GM23338 (cell line): ENCODE results near the gene THSD4. TPM values are rescaled to one million over a fixed set of nuclear protein-coding genes. Genes with fewer than 3 reads are reported as not detected.

Experiments
- ATAC-seq: fragments of 200-7000 bp; cut with Tn5 transposase; 3 replicates; pipeline ENCODE4 v1.9.1; 2020
- DNase-seq: peaks from one replicate; pipeline ENCODE4 v3.0.0-alpha.2; 2015; ENCODE audit warnings: low spot score
- H2AFZ ChIP-seq: fragments of 200-600 bp; sonication (generic); 2 replicates; pipeline ENCODE4 v1.8.0; 2016; ENCODE audit warnings: antibody characterized with exemption, mild to moderate bottlenecking, moderate library complexity
- H3F3A ChIP-seq: fragments of 200-600 bp; sonication (generic); replicated peaks from 2 replicates; pipeline ENCODE4 v1.8.0; 2017; ENCODE audit warnings: antibody characterized with exemption, mixed run types, low read depth
- H3K27ac ChIP-seq: fragments of 200-600 bp; sonication (generic); 2 replicates; pipeline ENCODE4 v1.6.1; 2016; ENCODE audit warnings: low read depth
- H3K27me3 ChIP-seq: fragments of 200-600 bp; sonication (generic); 2 replicates; pipeline ENCODE4 v1.8.0; 2016; ENCODE audit warnings: mild to moderate bottlenecking, mixed run types, moderate library complexity; ENCODE audit not compliant: insufficient read depth
- H3K36me3 ChIP-seq: fragments of 200-600 bp; sonication (generic); 2 replicates; pipeline ENCODE4 v1.8.0; 2016; ENCODE audit warnings: mild to moderate bottlenecking; ENCODE audit not compliant: insufficient read depth
- H3K4me1 ChIP-seq: fragments of 200-600 bp; sonication (generic); 2 replicates; pipeline ENCODE4 v1.8.0; 2016; ENCODE audit warnings: mild to moderate bottlenecking, moderate library complexity; ENCODE audit not compliant: insufficient read depth
- H3K4me2 ChIP-seq: fragments of 200-600 bp; sonication (generic); 2 replicates; pipeline ENCODE4 v1.7.1; 2017; ENCODE audit warnings: mixed run types
- H3K4me3 ChIP-seq: fragments of 200-600 bp; sonication (generic); 2 replicates; pipeline ENCODE4 v1.6.1; 2016; ENCODE audit warnings: mixed run types
- H3K79me2 ChIP-seq: fragments of 200-600 bp; sonication (generic); replicated peaks from 2 replicates; pipeline ENCODE4 v1.8.0; 2017; ENCODE audit warnings: mild to moderate bottlenecking; ENCODE audit not compliant: insufficient read depth
- H3K9me2 ChIP-seq: fragments of 200-600 bp; sonication (generic); 2 replicates; pipeline ENCODE4 v1.8.0; 2017; ENCODE audit not compliant: insufficient read depth
- H4K20me1 ChIP-seq: fragments of 200-600 bp; sonication (generic); replicated peaks from 2 replicates; pipeline ENCODE4 v1.8.0; 2017; ENCODE audit warnings: mild to moderate bottlenecking; ENCODE audit not compliant: insufficient read depth
- H3K27ac Mint-ChIP-seq: 2 replicates; pipeline ENCODE4 v1.8.0; 2020; ENCODE audit warnings: inconsistent platforms, mild to moderate bottlenecking, moderate library complexity, mixed read lengths
- H3K27me3 Mint-ChIP-seq: 3 replicates; pipeline ENCODE4 v1.8.0; 2022; ENCODE audit warnings: low read depth, mild to moderate bottlenecking, moderate library complexity, mixed read lengths, inconsistent platforms; ENCODE audit not compliant: insufficient read depth, poor library complexity
- H3K36me3 Mint-ChIP-seq: 3 replicates; pipeline ENCODE4 v1.8.0; 2021; ENCODE audit warnings: low read depth, mild to moderate bottlenecking, inconsistent platforms, moderate library complexity, mixed read lengths
- H3K4me1 Mint-ChIP-seq: 3 replicates; pipeline ENCODE4 v1.8.0; 2020; ENCODE audit warnings: mild to moderate bottlenecking, inconsistent platforms, mixed read lengths
- H3K4me3 Mint-ChIP-seq: 3 replicates; pipeline ENCODE4 v1.8.0; 2021; ENCODE audit warnings: moderate library complexity, mild to moderate bottlenecking, inconsistent platforms, mixed read lengths
- H3K9me3 Mint-ChIP-seq: 3 replicates; pipeline ENCODE4 v1.8.0; 2020; ENCODE audit warnings: moderate library complexity, mild to moderate bottlenecking, inconsistent platforms, mixed read lengths
- CREB1 ChIP-seq: fragments of 250-450 bp; sonication (Bioruptor Pico); IDR thresholded peaks from 2 replicates; pipeline ENCODE4 v1.5.0; 2020; ENCODE audit warnings: low read depth, mild to moderate bottlenecking, moderate library complexity
- CTCF ChIP-seq, 2 experiments: fragments of 200-600 bp in 1 of 2; sonication (generic) in 1 of 2; conservative IDR thresholded peaks; 2 replicates each; pipeline versions ENCODE4 v1.5.1 to v1.6.1; 2016 to 2017; ENCODE audit warnings: antibody characterized with exemption in 2 of 2, low read depth in 2 of 2, mild to moderate bottlenecking in 2 of 2, moderate library complexity in 1 of 2
- ETS1 ChIP-seq: IDR thresholded peaks from 2 replicates; pipeline ENCODE4 v1.6.1; 2016; ENCODE audit warnings: antibody characterized with exemption
- EZH2 ChIP-seq: fragments of 200-600 bp; sonication (generic); IDR thresholded peaks from one replicate; pipeline ENCODE4 v1.8.0; 2017; ENCODE audit warnings: antibody characterized with exemption, mild to moderate bottlenecking, low read depth; ENCODE audit not compliant: unreplicated experiment
- EZH2phosphoT487 ChIP-seq: fragments of 200-600 bp; sonication (generic); IDR thresholded peaks from one replicate; pipeline ENCODE4 v1.8.1; 2018; ENCODE audit warnings: antibody characterized with exemption; ENCODE audit not compliant: unreplicated experiment
- JUNB ChIP-seq: IDR thresholded peaks from one replicate; pipeline ENCODE4 v1.6.1; 2016; ENCODE audit warnings: antibody characterized with exemption; ENCODE audit not compliant: unreplicated experiment
- NANOG ChIP-seq: IDR thresholded peaks from 2 replicates; pipeline ENCODE4 v1.6.1; 2016; ENCODE audit warnings: antibody characterized with exemption, borderline replicate concordance
- POLR2AphosphoS5 ChIP-seq: IDR thresholded peaks from 2 replicates; pipeline ENCODE4 v1.6.1; 2016; ENCODE audit warnings: antibody characterized with exemption, low read depth
- REST ChIP-seq: IDR thresholded peaks from one replicate; pipeline ENCODE4 v1.6.1; 2018; ENCODE audit warnings: antibody characterized with exemption; ENCODE audit not compliant: unreplicated experiment
- STAT1 ChIP-seq: IDR thresholded peaks from one replicate; pipeline ENCODE4 v1.6.1; 2016; ENCODE audit warnings: antibody characterized with exemption; ENCODE audit not compliant: unreplicated experiment
- ZNF114 ChIP-seq: fragments of 250-450 bp; sonication (Bioruptor Pico); IDR thresholded peaks from 2 replicates; pipeline ENCODE4 v1.5.0; 2020; ENCODE audit warnings: mild to moderate bottlenecking, moderate library complexity
- ZNF331 ChIP-seq: fragments of 250-450 bp; sonication (Bioruptor Pico); IDR thresholded peaks from 2 replicates; pipeline ENCODE4 v1.5.0; 2020; ENCODE audit warnings: low read depth, mild to moderate bottlenecking, moderate library complexity
- ZNF462 ChIP-seq: fragments of 250-450 bp; sonication (Bioruptor Pico); IDR thresholded peaks from 2 replicates; pipeline ENCODE4 v1.5.0; 2020; ENCODE audit warnings: mild to moderate bottlenecking, moderate library complexity
- polyA plus RNA-seq: library from polyadenylated mRNA; unstranded; fragments of >200 nt; fragmentation: Nextera tagmentation; extraction: Ambion mirVana; gene quantifications from 2 replicates; pipeline ENCODE4 v1.2.1, GENCODE V29; 2016
- total RNA-seq: library from RNA; depleted of rRNA; stranded (reverse); fragments of >200 nt; shearing (Covaris generic); gene quantifications from 2 replicates; pipeline ENCODE4 v1.2.3, GENCODE V29; 2014

THSD4 gene
- total and polyA plus RNA-seq, 2 experiments from 2014 or later, result 2.0 to 7.4 TPM

GRCh38 chr15:71080166-71080565, 35.1 kb upstream of the THSD4 start:
- Histone ChIP-seq H2AFZ (no peak overlapping the region), H3K27ac (no peak overlapping the region), H3K9me2 (peaks cover 11% of the 10 kb centered on the region; the same call in 1 of the 2 replicates), H3K27me3 (peaks cover 23% of the 10 kb centered on the region), H4K20me1 (no peaks in the 10 kb centered on the region), H3F3A (no peaks in the 10 kb centered on the region), H3K79me2 (no peaks in the 10 kb centered on the region), H3K36me3 (no peaks in the 10 kb centered on the region), H3K4me3 (no peak overlapping the region), H3K4me2 (no peak overlapping the region), H3K4me1 (peaks cover 6% of the 10 kb centered on the region)
- Mint-ChIP-seq H3K36me3 (peaks cover 2% of the 10 kb centered on the region; the same call in 1 of the 3 replicates), H3K9me3 (no peaks in the 10 kb centered on the region; the same call in 2 of the 3 replicates), H3K27ac (no peak overlapping the region), H3K27me3 (peaks cover 25% of the 10 kb centered on the region), H3K4me3 (no peak overlapping the region), H3K4me1 (peaks cover 8% of the 10 kb centered on the region)
- no peak for ATAC-seq
- TF ChIP-seq ZNF114 (CRISPR knock-in tag) (no peak), CTCF (conservative IDR thresholded peaks at IDR 0.05; ENCODE audit: low read depth in 2 of 2) (no peak), ETS1 (no peak), NANOG (no peak), EZH2phosphoT487 (no peak), POLR2AphosphoS5 (no peak), ZNF462 (CRISPR knock-in tag) (no peak), STAT1 (no peak), ZNF331 (CRISPR knock-in tag) (no peak), EZH2 (no peak), CREB1 (no peak), JUNB (no peak), REST (no peak)
- DNase-seq, result no peak
